ENCODE results near the gene SAE1.

DNA sequence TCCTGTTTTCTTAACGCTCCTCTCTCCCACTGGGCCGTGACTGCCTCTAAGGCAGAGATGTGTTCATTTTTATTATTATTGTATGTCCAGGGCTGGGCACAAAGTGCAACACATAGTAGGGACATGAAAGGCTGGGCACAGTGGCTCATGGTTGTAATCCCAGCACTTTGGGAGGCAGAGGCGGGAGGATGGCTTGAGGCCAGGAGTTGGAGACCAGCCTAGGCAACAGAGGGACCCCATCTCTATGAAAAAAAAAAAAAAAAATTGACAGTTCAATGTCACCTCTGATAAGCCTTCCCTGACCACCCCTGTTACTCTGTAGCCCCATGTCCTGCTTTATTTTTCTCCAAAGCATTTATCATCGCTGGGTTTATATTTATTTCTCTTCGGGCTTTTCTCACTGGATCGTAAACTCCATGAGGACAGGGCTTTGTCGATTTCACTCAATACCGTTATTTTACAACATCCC, 481 bp upstream of the SAE1 start:
- TF ChIP-seq POLR2A (IDR thresholded peaks at IDR 0.05) (no peak), POLR2AphosphoS5 (IDR thresholded peaks at IDR 0.05) (no peak)
- TF ChIP-seq, protein P1, sequence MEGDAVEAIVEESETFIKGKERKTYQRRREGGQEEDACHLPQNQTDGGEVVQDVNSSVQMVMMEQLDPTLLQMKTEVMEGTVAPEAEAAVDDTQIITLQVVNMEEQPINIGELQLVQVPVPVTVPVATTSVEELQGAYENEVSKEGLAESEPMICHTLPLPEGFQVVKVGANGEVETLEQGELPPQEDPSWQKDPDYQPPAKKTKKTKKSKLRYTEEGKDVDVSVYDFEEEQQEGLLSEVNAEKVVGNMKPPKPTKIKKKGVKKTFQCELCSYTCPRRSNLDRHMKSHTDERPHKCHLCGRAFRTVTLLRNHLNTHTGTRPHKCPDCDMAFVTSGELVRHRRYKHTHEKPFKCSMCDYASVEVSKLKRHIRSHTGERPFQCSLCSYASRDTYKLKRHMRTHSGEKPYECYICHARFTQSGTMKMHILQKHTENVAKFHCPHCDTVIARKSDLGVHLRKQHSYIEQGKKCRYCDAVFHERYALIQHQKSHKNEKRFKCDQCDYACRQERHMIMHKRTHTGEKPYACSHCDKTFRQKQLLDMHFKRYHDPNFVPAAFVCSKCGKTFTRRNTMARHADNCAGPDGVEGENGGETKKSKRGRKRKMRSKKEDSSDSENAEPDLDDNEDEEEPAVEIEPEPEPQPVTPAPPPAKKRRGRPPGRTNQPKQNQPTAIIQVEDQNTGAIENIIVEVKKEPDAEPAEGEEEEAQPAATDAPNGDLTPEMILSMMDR (IDR thresholded peaks at IDR 0.05): no peak
